Mammary epithelial cell (primary cell): ENCODE measurements around the gene ZSWIM3.

Source experiments
- EZH2 ChIP-seq: IDR thresholded peaks from 2 replicates; pipeline ENCODE4 v1.6.1; 2012; ENCODE audit warnings: low read length, inconsistent platforms, borderline replicate concordance
- TF ChIP-seq, protein P1 (sequence below), 2 donors: IDR thresholded peaks in 1 of 2; conservative IDR thresholded peaks in 1 of 2; 2 replicates each; pipeline ENCODE4 v1.5.1; 2011 to 2012; ENCODE audit warnings: inconsistent platforms in 2 of 2, low read length in 2 of 2, mild to moderate bottlenecking in 2 of 2, control low read depth in 1 of 2, low read depth in 1 of 2; ENCODE audit not compliant: insufficient read depth in 1 of 2; ENCODE audit errors: extremely low read depth in 1 of 2

GRCh38 chr20:45894797-45895196, 37.4 kb downstream of the ZSWIM3 start:
- TF ChIP-seq, protein P1, sequence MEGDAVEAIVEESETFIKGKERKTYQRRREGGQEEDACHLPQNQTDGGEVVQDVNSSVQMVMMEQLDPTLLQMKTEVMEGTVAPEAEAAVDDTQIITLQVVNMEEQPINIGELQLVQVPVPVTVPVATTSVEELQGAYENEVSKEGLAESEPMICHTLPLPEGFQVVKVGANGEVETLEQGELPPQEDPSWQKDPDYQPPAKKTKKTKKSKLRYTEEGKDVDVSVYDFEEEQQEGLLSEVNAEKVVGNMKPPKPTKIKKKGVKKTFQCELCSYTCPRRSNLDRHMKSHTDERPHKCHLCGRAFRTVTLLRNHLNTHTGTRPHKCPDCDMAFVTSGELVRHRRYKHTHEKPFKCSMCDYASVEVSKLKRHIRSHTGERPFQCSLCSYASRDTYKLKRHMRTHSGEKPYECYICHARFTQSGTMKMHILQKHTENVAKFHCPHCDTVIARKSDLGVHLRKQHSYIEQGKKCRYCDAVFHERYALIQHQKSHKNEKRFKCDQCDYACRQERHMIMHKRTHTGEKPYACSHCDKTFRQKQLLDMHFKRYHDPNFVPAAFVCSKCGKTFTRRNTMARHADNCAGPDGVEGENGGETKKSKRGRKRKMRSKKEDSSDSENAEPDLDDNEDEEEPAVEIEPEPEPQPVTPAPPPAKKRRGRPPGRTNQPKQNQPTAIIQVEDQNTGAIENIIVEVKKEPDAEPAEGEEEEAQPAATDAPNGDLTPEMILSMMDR (conservative IDR thresholded peaks at IDR 0.05 in 1 of 2, IDR thresholded peaks at IDR 0.05 in 1 of 2; ENCODE audit: extremely low read depth in 1 of 2, insufficient read depth in 1 of 2, low read depth in 1 of 2, low read length in 2 of 2) = no peak
- no peak for TF ChIP-seq EZH2
